Stimulated activated CD4-positive, alpha-beta T cell treated with anti-CD3 and anti-CD28 coated beads, Interleukin-12 subunit alpha, Interleukin-12 subunit beta, amount 100 ng/mL, for 24 hours (primary cell): ENCODE results near the gene AP4S1.
"Not testable (repeated sequence)": the region's sequence is repeated elsewhere in the genome, so short reads cannot be mapped to it uniquely, and the experiment has no call there.

Source experiments
- DNase-seq, 2 experiments: peaks; one replicate each; pipeline ENCODE4 v3.0.0-alpha.2; 2020; ENCODE audit warnings: low read depth in 2 of 2

Gene AP4S1

DNA sequence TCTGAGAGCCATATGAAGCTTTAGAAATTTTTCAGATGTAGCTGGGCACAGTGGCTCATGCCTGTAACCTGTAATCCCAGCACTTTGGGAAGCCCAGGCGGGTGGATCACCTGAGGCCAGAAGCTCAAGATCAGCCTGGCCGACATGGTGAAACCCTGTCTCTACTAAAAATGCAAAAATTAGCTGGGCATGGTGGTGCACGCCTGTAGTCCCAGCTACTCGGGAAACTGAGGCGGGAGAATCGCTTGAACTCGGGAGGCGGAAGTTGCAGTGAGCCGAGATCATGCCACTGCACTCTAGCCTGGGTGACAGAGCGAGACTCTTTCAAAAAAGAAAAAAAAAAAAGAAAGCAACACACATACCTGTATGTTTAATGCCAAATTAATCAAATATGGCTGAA lies 17.4 kb downstream of the AP4S1 start:
- DNase-seq = not testable (repeated sequence)

GRCh38 chr14:31043379-31043778 lies 17.9 kb downstream of the AP4S1 start:
- no peak for DNase-seq

DNA sequence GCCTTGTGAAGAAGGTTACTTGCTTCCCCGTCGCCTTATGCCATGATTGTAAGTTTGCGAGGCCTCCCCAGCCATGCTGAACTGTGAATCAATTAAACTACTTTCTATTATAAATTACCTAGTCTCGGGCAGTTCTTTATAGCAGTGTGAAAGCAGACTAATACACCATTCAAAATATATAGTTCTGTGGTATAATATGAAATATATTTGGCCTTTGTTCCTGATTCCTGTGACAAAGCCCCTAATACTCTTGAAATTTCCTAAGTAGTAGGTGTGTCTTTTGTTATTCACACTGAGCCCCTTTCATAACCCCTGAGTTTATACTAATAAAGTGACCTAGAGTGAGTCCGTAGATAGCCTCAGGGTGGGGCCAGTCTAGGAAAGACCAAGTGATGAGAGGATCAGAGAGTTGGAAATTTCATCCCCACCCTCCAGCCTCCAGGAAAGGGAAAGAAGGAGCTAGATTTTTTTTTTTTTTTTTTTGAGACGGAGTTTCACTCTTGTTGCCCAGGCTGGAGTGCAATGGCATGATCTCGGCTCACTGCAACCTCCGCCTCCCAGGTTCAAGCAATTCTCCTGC lies 20.1 kb downstream of the AP4S1 start:
- DNase-seq = no peak

GRCh38 chr14:31047503-31047902 lies 22.1 kb downstream of the AP4S1 start:
- DNase-seq = no peak

- DNase-seq = no peak
These were observed 25.6 kb downstream of the AP4S1 start for GRCh38 chr14:31051023-31051422.

DNA sequence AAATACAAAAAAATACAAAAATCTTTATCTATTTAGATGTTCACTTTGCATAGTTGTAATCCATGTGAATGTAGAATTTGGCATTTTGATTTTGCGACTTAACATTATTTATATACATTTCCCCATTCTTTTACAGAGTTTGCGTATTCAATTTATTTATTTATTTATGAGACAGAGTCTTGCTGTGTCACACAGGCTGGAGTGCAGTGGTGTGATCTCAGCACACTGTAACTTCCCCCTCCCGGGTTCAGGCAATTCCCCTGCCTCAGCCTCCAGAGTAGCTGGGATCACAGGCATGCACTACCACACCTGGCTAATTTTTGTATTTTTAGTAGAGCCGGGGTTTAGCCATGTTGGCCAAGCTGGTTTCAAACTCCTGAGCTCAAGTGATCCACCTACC lies 26.1 kb downstream of the AP4S1 start:
- DNase-seq = no peak

DNA sequence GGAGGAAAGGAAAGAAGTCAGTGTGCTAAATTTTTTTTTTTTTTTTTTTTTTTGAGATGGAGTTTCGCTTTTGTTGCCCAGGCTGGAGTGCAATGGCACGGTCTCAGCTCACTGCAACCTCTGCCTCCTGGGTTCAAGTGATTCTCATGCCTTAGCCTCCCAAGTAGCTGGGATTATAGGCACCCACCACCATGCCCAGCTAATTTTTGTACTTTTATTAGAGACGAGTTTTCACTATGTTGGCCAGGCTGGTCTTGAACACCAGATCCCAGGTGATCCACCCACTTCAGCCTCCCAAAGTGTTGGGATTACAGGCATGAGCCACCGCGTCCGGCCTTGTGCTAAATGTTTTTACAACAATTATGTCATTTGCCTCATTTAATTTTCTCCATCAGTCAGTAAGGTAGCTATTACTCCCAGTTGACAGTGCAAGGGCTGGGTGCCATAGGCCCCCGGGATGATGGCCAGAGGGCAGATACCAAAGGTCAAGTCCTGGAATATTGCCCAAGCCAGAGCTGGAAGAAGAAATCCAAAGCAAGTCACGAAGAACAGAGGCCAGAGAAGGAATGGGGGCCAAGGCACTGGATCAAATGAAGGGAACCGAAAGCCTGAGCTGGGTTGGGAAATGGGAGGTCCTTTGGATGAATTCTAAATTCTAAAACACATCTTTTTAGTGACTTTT lies 27.6 kb downstream of the AP4S1 start:
- not testable (repeated sequence) for DNase-seq

GRCh38 chr14:31057035-31057434 lies 31.6 kb downstream of the AP4S1 start:
- DNase-seq = no peak

- no peak for DNase-seq
These were observed 32.4 kb downstream of the AP4S1 start for GRCh38 chr14:31057701-31058364.

GRCh38 chr14:31059152-31059924 lies 33.9 kb downstream of the AP4S1 start:
- no peak for DNase-seq

DNA sequence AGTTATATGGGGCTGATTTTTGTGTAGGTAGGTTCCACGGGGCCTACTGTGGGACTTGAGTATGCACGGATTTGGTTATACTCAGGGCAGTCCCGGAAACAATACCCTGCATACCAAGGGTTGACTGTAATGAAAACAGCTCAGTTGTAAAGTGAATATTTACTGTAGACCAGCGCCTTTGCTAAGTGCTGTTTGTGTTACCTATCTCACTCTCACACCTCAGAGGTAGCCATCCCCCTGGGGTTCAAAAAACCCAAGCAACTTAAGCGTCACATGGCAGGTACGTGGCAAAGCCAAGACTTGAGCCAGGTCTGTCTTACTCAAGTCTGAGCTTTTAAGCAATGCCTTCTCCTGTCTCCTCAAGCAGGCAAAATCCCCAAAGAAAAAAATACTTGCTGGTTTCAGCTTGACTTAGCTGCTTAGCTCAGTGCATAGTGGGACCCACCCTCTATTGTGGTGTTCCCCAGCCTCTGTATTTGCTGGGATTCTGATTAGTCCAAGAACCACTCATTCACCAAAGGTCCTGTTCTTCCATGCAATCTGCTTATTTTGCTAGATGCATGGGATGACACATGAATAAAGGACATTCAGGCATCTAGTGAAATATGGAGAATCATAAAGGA lies 34.9 kb downstream of the AP4S1 start:
- no peak for DNase-seq

DNA sequence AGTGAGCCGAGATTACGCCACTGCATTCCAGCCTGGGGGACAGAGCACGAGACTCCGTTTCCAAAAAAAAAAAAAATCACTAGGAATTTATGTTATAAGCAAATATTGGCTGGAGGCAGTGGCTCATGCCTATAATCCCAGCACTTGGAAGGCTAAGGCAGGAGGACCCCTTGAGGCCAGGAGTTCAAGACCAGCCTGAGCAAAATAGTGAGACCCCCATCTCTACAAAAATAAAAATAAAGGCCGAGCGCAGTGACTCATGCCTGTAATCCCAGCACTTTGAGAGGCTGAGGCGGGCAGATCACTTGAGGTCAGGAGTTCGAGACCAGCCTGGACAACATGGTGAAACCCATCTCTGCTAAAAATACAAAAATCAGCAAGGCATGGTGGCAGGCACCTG lies 37.5 kb downstream of the AP4S1 start:
- DNase-seq = not testable (repeated sequence)

DNA sequence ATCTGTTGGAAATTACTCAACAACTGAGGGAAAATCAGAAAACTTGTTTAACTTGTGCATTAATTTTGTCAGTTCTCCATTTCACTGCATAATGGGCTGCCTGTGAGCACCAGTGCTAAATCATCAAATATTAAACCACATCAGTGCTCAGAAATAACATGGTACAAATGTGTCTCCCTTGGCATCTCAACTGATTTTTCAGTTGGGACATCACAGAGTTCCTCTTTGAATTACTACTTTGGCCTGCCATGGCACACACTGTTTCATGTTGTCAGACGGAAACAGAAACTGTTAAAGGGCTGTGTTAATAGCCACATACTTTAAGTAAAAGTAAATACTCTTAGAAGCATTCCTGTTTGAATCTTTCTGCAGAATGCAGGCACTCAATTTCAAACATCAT lies 42.8 kb downstream of the AP4S1 start:
- no peak for DNase-seq

- no peak for DNase-seq
These were observed 43.9 kb downstream of the AP4S1 start for GRCh38 chr14:31069343-31069742.

- DNase-seq = no peak
These were observed 45.0 kb downstream of the AP4S1 start for GRCh38 chr14:31070431-31070830.

DNA sequence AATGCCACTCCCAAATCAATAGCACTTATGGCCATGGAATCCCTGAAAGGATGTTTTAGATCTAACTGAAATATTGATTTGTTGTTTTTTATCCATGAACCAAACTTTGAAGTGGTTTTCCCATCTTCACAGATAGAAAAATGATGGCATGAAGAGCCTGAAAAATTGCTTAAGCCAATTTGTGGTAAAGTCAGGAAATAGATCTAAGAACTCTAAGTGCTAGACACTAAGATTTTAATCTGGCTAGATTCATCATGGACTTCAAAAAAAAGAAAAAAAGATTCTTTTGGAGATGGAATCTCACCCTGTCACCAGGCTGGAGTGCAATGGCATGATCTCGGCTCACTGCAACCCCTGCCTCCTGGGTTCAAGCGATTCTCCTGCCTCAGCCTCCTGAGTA lies 45.7 kb downstream of the AP4S1 start:
- DNase-seq = no peak

GRCh38 chr14:31075144-31075543 lies 49.7 kb downstream of the AP4S1 start:
- no peak for DNase-seq

DNA sequence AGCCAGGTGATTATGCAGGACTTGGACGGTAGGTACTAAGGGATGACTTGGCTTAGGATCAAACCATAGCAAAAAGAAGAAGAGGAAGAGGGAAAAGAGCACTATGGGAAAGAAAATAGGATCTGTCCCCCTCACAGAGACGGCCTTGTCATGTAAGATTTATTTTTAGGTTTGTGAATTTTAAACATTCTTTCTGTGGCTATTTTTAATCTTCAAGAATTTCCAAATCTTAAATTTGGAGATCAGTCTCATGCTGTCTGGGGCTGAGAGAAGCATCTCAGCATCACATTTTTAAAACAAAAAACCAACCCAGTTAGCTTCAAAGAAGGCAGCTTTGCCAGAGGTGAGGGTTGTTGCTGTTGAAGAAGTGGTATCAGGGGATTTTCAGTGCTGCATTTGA lies 53.3 kb downstream of the AP4S1 start:
- DNase-seq = no peak

DNA sequence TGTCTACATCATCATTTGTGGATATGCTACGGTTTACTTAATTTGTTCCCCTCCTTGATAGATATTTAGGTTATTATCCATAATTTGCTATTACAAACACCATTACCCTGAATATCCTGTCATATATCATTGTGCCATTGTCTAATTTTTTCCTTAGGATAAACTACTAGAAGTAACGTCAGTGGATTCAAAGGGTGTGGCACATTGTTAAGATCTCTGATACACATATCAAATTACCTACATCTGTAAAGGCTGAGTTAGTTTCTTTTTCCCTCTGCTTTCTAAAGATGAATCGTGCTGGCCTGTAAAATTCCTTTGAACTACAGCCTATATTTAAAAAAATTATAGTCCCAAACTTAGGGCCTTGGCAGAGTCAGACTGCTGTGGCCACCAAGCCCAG lies 54.6 kb downstream of the AP4S1 start:
- no peak for DNase-seq

- DNase-seq = no peak
These were observed 55.0 kb downstream of the AP4S1 start for GRCh38 chr14:31080484-31080883.

- DNase-seq = no peak
These were observed 58.3 kb downstream of the AP4S1 start for GRCh38 chr14:31083781-31084180.

DNA sequence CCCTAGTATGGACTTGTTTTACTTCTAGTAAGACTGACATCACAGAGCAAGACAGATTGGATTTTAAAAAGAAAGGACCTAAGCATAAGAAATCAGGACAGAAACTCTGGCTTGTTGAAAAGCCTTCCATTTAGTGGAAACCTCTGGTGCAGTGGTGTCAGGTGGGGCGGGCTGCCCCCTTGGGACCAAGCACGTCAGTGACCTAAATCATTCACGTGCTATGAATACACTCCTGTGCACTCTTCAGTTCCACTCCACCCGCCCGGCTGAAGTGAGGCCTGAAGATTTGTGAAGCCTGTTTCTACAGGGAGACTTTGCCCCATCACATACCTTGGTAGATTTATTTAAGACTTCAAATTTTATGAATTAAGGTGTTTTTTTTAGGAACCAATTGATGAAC lies 58.9 kb downstream of the AP4S1 start:
- DNase-seq = no peak
